NCI-H187 (cell line): ENCODE measurements around the gene CBARP.
"Not testable (repeated sequence)": the region's sequence is repeated elsewhere in the genome, so short reads cannot be mapped to it uniquely, and the experiment has no call there.

Source experiments
- DNase-seq, 2 experiments: peaks; one replicate each; lab custom pipeline; 2025; lab: John Stamatoyannopoulos, UW

The CBARP gene

GRCh38 chr19:1213391-1214286 lies 24.2 kb downstream of the CBARP start:
- DNase-seq = no peak

- no peak for DNase-seq
Measured at GRCh38 chr19:1211494-1212234, 26.1 kb downstream of the CBARP start.

- DNase-seq = no peak
Measured at GRCh38 chr19:1210227-1210538, 27.6 kb downstream of the CBARP start.

- DNase-seq = not testable (repeated sequence)
Measured at GRCh38 chr19:1208830-1209229, 29.0 kb downstream of the CBARP start.

- DNase-seq = peak in 1 of 2 experiments; percentile 3
Measured at GRCh38 chr19:1206864-1207450, 30.8 kb downstream of the CBARP start.

GRCh38 chr19:1206150-1206863 lies 31.5 kb downstream of the CBARP start:
- no peak for DNase-seq

- peak; percentile 91 to 99 for DNase-seq
Measured at GRCh38 chr19:1205114-1206099, 32.4 kb downstream of the CBARP start, which contains the start of gene STK11. STK11 (plus strand) TSS chr19:1205778; CDS start chr19:1206914, 1,136 bp downstream.

GRCh38 chr19:1200614-1201013 lies 37.2 kb downstream of the CBARP start:
- DNase-seq = not testable (repeated sequence)

GRCh38 chr19:1199531-1199930 lies 38.3 kb downstream of the CBARP start:
- no peak for DNase-seq

- no peak for DNase-seq
Measured at GRCh38 chr19:1189419-1189818, 48.4 kb downstream of the CBARP start.

- DNase-seq = no peak
Measured at GRCh38 chr19:1183543-1184172, 54.1 kb downstream of the CBARP start.

GRCh38 chr19:1182727-1183126 lies 55.1 kb downstream of the CBARP start:
- no peak for DNase-seq

GRCh38 chr19:1182068-1182467 lies 55.7 kb downstream of the CBARP start:
- no peak for DNase-seq

- DNase-seq = no peak
Measured at GRCh38 chr19:1181606-1182005, 56.2 kb downstream of the CBARP start.
